GM21528 (cell line): ENCODE data around the gene LCORL.
"Not testable (repeated sequence)": the region's sequence is repeated elsewhere in the genome, so short reads cannot be mapped to it uniquely, and the experiment has no call there.

Source experiments
- ATAC-seq: cut with Tn5 transposase; IDR thresholded peaks from one replicate; pipeline ENCODE4 v1.9.1; 2021; ENCODE audit warnings: mild to moderate bottlenecking, moderate library complexity; ENCODE audit not compliant: unreplicated experiment, low FRiP score

The LCORL gene

DNA sequence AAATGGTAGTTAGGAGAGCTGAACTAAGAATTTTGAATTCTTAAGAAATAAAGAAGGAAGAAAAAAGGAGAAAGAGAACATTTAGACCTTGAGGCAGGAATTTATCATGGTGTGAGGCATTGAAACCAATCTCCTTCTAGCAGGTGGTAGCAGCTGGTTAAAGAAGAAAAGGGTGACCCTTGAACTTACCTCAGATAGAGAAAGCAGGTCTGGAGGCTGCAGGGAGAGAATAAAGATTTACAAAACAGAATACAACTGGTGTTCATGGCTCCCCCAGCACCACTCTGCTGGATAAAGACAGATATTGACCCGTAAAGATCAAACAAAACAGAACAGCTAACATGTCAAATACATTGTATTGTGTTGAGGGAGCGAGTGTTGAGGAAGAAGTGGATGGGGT, 154.7 kb downstream of the LCORL start:
- no peak for ATAC-seq

DNA sequence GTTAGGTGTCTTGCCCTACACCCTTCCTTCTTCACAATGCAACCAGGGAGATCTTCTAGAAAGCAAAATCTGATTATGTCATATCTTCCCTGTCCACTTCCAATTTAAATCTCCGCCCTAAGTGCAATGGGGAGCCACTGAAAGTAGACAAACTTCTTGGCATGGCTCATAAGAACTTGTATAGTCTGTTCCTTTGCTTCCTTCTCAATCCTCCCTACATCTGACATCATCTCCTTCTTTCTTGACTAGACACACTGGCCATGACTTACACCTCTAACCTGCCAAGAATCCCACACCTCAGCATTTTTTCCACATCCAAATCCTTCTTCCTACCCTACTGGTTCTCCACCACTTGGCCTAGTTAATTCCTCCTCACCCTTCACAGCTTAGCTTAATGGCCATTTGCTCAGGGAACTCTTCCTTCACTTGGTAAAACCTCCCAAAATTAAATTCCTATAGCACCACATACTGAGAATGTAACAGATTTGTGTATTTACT, 155.6 kb downstream of the LCORL start:
- no peak for ATAC-seq

DNA sequence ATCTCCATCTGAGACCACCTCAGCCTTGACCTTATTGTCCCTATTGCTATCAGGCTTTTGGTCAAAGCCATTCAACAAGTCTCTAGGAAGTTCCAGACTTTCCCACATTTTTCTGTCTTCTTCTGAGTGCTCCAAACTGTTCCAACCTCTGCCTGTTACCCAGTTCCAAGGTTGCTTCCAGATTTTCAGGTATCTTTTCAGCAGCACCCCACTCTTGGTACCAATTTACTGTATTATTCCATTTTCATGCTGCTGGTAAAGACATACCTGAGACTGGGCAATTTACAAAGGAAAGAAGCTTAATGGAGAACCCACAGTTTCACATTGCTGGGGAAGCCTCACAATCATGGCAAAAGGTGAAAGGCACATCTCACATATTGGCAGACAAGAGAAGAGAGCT, 159.6 kb downstream of the LCORL start:
- ATAC-seq: not testable (repeated sequence)

DNA sequence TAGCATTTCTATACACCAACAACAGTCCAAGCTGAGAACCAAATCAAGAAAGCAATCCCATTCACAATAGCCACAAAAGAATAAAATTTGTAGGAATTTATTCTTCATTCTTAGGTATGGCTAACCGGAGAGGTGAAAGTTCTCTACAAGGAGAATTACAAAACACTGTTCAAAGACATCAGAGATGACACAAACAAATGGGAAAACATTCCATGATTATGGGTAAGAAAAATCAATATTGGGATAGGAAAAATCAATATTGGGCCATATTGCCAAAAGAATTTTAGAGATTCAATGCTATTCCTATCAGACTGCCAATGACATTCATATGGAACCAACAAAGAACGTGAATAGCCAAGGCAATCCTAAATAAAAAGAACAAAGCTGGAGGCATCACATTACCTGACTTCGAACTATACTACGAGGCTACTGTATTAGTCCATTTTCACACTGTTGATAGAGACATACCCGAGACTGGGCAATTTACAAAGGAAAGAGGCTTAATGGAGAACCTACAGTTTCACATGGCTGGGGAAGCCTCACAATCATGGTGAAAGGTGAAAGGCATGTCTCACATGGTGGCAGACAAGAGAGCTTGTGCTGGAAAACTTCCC, 161.7 kb downstream of the LCORL start:
- no peak for ATAC-seq

DNA sequence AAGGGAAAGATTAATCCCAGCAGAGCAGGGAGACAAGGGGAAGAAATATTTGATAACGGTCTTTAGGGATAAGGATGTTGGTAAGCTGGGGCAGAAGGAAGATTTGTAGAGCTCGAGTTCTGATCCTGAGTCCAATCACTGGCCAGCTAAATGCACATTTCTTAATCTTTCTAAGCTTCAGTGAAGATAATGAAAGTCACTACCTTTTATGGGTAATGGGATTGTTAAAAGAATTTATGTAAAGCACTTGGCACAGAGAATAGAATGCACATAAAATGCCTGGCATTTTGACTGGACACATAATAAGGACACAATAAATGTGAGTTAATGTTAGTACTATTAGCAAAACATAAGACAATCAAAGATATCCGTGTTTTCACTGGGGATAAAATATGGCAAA, 167.5 kb downstream of the LCORL start:
- ATAC-seq: no peak

DNA sequence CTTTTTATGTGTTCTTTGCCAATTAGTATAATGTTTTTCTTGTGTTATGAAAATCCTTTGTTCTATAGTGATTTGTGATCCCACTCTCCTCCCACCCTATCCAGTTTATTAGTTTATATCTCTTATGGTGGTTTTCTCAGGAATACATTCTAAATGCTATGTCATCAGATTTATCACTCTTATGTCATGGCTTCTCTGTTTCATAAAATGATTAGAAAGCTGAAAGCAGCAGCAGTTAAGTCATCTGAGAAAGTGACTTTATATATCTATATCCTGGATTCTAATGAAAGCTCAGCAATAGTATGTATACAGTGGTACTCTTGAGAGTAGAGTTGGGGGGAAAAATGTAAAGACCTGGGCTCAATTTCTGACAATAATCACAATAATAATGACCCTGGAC, 169.6 kb downstream of the LCORL start:
- no peak for ATAC-seq

DNA sequence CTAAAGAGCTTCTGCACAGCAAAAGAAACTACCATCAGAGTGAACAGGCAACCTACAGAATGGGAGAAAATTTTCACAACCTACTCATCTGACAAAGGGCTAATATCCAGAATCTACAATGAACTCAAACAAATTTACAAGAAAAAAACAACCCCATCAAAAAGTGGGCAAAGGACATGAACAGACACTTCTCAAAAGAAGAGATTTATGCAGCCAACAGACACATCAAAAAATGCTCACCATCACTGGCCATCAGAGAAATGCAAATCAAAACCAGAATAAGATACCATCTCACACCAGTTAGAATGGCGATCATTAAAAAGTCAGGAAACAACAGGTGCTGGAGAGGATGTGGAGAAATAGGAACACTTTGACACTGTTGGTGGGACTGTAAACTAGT, 171.3 kb downstream of the LCORL start:
- ATAC-seq: not testable (repeated sequence)

DNA sequence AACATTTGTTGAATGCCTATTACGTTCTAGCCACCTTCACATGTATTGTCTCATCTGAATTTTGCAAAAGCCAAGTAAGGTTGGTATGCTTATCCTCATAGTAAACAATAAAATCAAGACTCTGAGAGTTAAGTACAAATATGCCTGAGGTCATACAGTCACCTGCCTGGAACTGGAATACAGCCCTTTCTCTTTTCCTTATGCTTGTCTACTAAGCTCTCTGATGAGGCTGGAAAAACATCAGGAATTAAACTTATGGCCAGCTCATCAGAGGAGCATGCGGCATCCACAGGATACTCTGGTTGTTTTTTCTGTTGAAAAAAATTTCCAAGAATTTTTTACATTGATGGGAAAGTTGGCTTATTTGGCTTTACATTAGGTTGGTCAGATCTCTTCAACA, 175.3 kb downstream of the LCORL start:
- no peak for ATAC-seq

DNA sequence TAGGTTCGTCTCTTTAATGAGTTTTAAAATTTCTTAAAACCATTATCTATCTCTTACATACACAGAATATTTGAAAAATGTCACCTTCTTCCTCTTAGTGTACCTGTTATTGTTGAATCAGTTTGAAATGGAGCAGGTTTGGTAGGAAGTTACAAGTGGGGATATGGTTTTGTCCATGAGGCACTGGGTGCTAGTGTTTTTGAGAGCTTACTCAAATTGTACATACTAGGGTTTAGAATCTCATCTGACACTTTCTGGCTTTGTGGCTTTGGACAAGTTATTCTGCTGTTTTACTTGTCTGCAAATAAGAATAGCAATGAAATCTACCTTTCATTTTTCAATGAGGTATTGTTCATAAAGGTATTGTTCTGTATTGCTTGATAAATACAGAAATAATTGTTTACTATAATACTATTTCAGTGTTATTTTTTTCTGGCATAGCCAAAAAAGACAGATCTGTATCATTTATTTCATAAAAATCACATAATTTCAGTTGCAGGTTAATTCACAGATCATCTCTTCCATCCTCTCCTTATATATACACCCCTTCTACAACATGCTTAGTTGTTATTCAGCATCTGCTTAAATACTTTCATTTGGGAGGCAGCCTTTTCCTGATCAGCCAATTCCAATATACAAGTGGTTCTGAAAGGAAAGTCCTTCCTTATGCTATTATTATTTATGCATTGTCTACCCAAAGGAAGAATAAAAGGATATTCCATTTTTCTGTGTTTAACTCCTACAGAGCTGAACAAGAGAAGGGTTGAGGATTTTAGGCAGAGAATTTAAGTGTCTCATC, 197.5 kb downstream of the LCORL start:
- ATAC-seq: no peak

DNA sequence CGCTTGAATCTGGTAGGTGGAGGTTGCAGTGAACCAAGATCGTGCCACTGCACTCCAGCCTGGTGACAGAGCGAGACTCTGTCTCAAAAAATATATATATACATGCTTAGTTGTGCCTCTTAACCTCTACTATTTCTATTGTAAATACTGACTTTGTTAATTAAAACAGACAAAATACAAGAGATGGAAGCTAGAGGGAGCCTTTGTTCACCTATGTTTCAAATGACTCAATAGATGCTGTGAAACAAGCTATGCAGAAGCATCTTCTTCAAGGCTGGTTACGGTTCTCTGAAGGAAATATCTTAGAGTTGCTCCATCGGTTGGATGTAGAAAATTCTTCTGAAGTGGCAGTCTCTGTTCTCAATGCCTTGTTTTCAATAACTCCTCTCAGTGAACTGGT, 204.5 kb downstream of the LCORL start:
- peak; percentile 64 for ATAC-seq

DNA sequence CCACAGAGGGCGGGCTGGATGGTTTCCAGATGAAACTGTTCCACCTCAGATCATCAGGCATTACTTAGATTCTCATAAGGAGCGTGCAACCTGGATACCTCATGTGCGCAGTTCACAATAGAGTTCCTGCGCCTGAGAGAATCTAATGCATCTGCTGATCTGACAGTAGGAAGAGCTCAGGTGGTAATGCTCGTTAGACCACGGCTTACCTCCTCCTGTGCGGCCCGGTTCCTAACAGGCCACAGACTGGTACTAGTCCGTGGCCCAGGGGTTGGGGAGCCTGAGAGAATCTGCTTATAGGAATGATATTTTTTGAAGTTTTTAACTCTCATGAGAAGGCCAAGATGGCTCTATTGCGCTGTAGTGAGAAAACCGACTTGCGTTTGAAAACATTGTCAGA, 205.4 kb downstream of the LCORL start:
- no peak for ATAC-seq

DNA sequence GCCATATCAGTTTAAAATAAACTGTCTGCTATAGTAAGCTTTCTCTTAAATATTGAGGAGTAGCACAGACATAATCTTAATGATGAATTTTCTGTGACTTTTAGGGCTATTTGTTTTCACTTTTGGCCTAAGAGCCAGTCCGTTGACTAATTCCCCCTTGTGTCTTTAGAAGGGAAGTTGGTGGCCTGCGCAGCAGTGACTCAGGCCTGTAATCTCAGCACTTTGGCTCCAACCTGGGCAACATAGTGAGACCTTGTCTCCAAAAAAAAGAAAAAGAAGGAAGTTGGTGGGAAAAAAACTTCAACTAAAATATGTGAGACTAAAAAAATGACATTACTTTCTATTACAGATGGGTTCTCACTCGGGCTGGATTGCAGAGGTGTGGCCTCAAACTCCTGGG, 207.4 kb downstream of the LCORL start:
- ATAC-seq: no peak

DNA sequence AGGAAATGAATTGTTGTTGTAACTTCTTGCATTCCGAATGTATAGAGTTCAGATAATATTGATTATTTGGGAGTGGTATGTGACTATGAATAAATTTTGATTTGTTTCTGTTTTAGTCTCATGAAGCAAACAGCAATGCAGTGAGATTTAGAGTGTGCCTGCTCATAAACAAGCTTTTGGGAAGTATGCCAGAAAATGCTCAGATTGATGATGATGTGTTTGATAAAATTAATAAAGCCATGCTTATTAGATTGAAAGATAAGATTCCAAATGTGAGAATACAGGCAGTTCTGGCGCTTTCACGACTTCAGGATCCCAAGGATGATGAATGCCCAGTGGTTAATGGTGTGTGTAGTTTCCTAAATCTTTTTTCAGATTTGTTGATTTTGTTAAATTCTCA, 208.8 kb downstream of the LCORL start:
- no peak for ATAC-seq

DNA sequence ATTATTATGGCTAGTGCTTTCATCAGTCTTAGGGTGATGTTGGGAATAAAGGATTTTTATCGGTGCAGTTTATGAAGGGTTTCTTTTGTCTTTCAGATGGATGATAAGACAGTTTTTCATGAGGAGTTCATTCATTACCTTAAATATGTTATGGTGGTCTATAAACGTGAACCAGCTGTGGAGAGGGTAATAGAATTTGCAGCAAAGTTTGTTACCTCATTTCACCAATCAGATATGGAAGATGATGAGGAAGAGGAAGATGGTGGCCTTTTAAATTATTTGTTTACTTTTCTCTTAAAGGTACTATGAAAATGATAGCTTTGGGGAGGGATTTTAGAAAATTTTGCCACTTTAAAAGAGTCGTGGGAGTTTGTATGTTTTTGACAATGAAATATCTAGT, 209.4 kb downstream of the LCORL start:
- no peak for ATAC-seq

DNA sequence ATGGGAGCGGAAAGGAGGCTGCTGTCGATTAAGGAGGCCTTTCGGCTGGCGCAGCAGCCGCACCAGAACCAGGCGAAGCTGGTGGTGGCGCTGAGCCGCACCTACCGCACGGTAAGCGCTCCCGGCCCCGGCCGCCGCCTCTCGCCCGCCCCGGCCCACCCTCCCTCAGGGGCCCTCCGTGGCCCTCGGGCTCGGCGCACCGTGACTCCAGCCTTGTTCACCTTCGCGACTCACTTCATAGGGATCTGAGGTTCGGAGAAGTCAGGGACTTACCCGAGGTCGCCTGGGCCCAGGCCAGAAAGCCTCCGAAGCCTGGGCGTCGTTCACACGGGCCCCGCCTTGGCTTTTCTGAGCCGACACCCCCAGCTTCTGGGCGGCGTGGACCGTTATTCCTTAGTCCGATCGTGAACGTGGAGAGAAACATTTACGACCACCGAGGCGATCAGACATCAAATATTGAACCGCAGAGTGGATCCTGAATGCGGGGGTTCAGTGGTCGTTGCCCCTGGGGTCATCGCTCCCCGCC, 210.4 kb downstream of the LCORL start:
- ATAC-seq: peak; percentile 35

DNA sequence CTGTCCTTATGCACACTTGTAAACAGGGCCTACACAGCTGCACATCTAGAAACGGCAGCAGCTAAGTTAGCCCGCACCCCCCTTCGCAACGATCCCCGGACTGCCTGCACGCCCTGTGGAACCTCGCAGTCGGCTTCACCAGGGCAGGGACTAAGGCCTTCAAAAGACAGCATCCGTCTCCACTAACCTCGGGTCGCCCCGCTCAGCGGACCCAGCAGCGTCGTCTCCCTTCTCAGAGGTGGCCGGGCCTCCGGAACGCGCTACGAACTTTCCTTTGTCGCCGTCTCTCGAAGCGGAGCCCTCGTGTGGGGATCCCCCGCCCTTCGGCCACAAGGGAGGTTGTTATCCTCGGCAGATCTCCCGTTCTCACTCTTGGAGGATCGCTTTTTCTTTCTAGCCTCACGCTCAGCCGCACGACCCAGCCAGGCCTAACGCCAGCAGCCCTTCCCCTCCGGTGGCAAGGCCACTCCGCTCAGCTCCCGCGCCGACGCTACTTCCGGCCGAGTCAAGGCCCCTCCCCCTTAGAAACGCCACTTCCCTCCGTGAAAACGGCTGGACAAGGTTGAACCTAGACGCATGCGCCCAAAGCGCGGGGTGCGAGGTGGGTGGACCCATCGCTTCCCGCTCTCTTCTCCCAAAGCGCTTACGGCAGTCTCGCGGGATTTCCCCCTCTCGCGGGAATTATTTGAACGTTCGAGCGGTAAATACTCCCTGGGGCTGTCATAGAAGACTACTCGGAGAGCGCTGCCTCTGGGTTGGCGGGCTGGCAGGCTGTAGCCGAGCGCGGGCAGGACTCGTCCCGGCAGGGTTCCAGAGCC, 211.1 kb downstream of the LCORL start, which contains the start of the genes DCAF16 and NCAPG:
Gene DCAF16, minus strand, starts transcription at position 498 of the 818 bp plus-strand sequence. CDS start 6,616 bp downstream, outside the sequence.
Gene NCAPG, plus strand, starts transcription at position 720 of the 818 bp plus-strand sequence. CDS start 99 bp downstream, outside the sequence.
- ATAC-seq: peak; percentile 94

DNA sequence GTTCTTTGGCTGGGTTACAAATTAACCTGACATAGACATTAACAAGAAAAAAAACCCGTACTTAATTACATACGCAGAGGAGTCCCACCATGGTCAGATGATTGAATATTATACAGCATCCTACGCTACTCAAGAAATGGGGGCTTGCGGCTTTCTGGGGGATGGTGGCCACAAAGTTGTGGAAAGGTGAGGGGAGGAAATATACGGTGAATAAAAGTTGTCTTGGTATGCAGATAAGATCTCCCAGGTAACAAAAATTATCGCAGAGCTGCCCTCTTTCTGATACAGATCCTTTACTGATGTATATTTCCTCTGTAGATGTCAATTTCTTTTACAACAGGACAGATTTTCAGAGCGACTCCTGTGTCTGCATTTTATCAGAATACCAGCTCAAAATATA, 211.9 kb downstream of the LCORL start:
- no peak for ATAC-seq

DNA sequence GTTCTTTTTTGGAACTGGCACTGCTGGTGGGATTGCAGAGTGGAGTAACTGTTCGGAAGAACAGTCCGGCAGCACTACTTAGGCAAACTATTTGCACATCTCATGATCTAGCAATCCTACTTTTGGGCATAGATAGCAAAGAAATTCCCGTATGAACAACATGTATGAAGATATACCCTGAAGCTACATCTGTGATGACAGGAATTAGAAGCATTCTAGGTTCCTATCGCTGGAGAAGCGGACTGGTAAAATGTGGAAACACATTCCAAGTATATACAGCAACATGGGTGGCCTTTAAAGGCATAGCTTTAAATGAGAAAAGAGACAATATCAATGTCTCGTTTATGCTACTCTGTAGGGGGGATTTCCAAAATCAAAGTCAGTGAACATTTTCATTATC, 214.1 kb downstream of the LCORL start:
- ATAC-seq: no peak

DNA sequence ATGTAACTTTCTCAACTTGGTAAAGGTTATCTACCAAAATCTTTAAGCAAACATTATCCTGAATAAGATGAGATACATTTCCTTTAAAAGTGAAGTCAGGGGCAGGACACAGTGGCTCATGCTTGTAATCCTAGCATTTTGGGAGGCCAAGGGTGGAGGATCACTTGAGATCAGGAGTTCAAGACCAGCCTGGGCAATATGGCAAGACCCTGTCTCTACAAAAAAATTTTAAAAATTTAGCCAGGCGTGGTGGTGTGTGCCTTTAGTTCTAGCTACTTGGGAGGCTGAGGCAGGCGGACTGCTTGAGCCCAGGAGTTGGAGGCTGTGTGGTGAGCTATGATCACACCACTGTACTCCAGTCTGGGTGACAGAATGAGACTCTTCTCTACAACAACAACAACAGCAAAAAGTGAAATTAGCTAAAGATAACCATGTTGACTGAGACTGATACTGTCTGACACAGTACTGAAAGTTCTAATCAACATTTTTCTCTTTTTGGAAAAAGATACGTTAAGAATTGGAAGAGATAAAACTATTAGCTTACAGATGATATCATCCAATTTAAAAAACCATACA, 215.9 kb downstream of the LCORL start:
- ATAC-seq: no peak

DNA sequence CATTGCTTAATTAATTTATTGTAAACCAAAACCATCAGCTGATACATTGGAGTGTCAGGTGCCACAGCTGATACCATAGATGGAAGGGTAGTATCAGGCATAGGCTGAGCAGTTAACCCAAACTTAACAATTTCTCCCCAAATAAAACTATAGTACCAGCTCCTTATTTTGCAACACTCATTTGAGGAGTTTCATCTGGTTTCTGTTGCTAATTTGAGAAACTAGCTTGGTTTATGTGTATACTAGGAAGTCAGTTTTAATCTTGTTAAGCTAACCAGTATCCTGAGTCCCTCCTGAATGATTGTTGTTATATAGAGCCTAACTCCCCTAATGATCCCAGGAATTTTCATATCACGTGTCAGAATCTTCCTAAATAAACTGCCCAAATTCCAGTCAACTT, 223.7 kb downstream of the LCORL start:
- ATAC-seq: no peak
